Endothelial cell of umbilical vein (primary cell): ENCODE data around the gene DIP2A. TPM values are rescaled to one million over a fixed set of nuclear protein-coding genes. Genes with fewer than 3 reads are reported as not detected.

Experiments used
- BruUV-seq: library from RNA; stranded (reverse); fragments of 400-500 nt; replicated peaks from 2 replicates; lab custom pipeline; 2021; lab: Mats Ljungman, UMichigan
- CTCF ChIA-PET: fragments of 300-600, 350-600 bp; sonication (Branson Sonifier 250); formaldehyde crosslinking; loops from one replicate; lab custom pipeline; 2021; ENCODE audit warnings: antibody characterized with exemption, inconsistent platforms; lab: Charles Lee
- POLR2A ChIA-PET: fragments of 300-600, 350-600 bp; sonication (Branson Sonifier 250); formaldehyde crosslinking; loops from one replicate; lab custom pipeline; 2021; ENCODE audit warnings: antibody characterized with exemption, inconsistent platforms; lab: Charles Lee
- DNase-seq: peaks from one replicate; pipeline ENCODE4 v3.0.0-alpha.2; 2011; ENCODE audit warnings: low read depth, low spot score
- FAIRE-seq: peaks from 2 replicates; lab custom pipeline; 2011; peaks lifted over from hg19 to GRCh38; lab: Jason Lieb, UNC
- H2AFZ ChIP-seq: 2 replicates; pipeline ENCODE4 v1.6.0; 2012; ENCODE audit warnings: low read depth, low read length, control low read depth, inconsistent platforms
- H3K27ac ChIP-seq: 2 replicates; pipeline ENCODE4 v1.5.1; 2011; ENCODE audit warnings: low read depth, mild to moderate bottlenecking, control low read depth, low read length, moderate library complexity; ENCODE audit not compliant: insufficient read depth
- H3K27me3 ChIP-seq, 2 experiments: 2 replicates each; pipeline versions ENCODE4 v1.6.0 to v1.6.1; 2011; ENCODE audit warnings: low read length in 2 of 2, mixed read lengths in 1 of 2; ENCODE audit not compliant: control insufficient read depth in 2 of 2, insufficient read depth in 2 of 2
- H3K36me3 ChIP-seq, 2 experiments: 2 replicates in 1 of 2; 3 replicates in 1 of 2; pipeline ENCODE4 v1.5.1; 2011; ENCODE audit warnings: low read length in 2 of 2, mild to moderate bottlenecking in 1 of 2, moderate library complexity in 1 of 2; ENCODE audit not compliant: control insufficient read depth in 2 of 2, insufficient read depth in 2 of 2; ENCODE audit errors: extremely low read depth in 1 of 2
- H3K4me1 ChIP-seq: 3 replicates; pipeline ENCODE4 v1.5.1; 2011; ENCODE audit warnings: mild to moderate bottlenecking, low read length; ENCODE audit not compliant: control insufficient read depth, insufficient read depth; ENCODE audit errors: extremely low read depth
- H3K4me2 ChIP-seq: 2 replicates; pipeline ENCODE4 v1.6.1; 2011; ENCODE audit warnings: low read length, control low read depth, mixed read lengths; ENCODE audit not compliant: insufficient read depth
- H3K4me3 ChIP-seq, 3 experiments: fragments of 200-600 bp in 1 of 3; sonication (generic), shearing (Covaris generic) in 1 of 3; replicated peaks in 1 of 3; 2 replicates each; pipeline ENCODE4 v1.5.1; 2011 to 2016; ENCODE audit warnings: control low read depth in 3 of 3, low read length in 3 of 3, mild to moderate bottlenecking in 2 of 3, inconsistent platforms in 1 of 3, low read depth in 1 of 3, moderate library complexity in 1 of 3; ENCODE audit not compliant: insufficient read depth in 1 of 3
- H3K79me2 ChIP-seq: 2 replicates; pipeline ENCODE4 v1.6.0; 2012; ENCODE audit warnings: low read length, inconsistent platforms; ENCODE audit not compliant: control insufficient read depth, insufficient read depth
- H3K9ac ChIP-seq: replicated peaks from 2 replicates; pipeline ENCODE3; 2011; ENCODE audit warnings: low read length, control low read depth; ENCODE audit not compliant: insufficient read depth; ENCODE audit errors: extremely low read depth
- H3K9me1 ChIP-seq: replicated peaks from 3 replicates; pipeline ENCODE4 v1.6.0; 2011; ENCODE audit warnings: mild to moderate bottlenecking, low read length; ENCODE audit not compliant: control insufficient read depth, insufficient read depth; ENCODE audit errors: extremely low read depth
- H3K9me3 ChIP-seq: replicated peaks from 2 replicates; pipeline ENCODE4 v1.5.1; 2012; ENCODE audit warnings: low read length, inconsistent platforms; ENCODE audit not compliant: control insufficient read depth, insufficient read depth
- H4K20me1 ChIP-seq: replicated peaks from 2 replicates; pipeline ENCODE3; 2011; ENCODE audit warnings: mild to moderate bottlenecking, low read length; ENCODE audit not compliant: control insufficient read depth, insufficient read depth; ENCODE audit errors: extremely low read depth
- FOS ChIP-seq: IDR thresholded peaks from 2 replicates; pipeline ENCODE4 v1.6.1; 2011; ENCODE audit warnings: mild to moderate bottlenecking, low read length, moderate library complexity, borderline replicate concordance; ENCODE audit not compliant: insufficient read depth
- GATA2 ChIP-seq: IDR thresholded peaks from 2 replicates; pipeline ENCODE4 v1.7.0; 2011; ENCODE audit warnings: low read depth, mild to moderate bottlenecking, moderate library complexity, mixed read lengths, low read length; ENCODE audit not compliant: insufficient read length, insufficient read depth
- JUN ChIP-seq: IDR thresholded peaks from 2 replicates; pipeline ENCODE4 v1.6.1; 2011; ENCODE audit warnings: borderline replicate concordance, low read depth; ENCODE audit not compliant: insufficient read length, insufficient read depth
- MAX ChIP-seq: IDR thresholded peaks from 2 replicates; pipeline ENCODE4 v1.6.1; 2011; ENCODE audit not compliant: insufficient read depth, insufficient read length
- MYC ChIP-seq: IDR thresholded peaks from one replicate; pipeline ENCODE4 v1.6.1; 2011; ENCODE audit warnings: mild to moderate bottlenecking, low read depth, low read length
- POLR2AphosphoS5 ChIP-seq: IDR thresholded peaks from 2 replicates; pipeline ENCODE4 v1.6.1; 2012; ENCODE audit warnings: low read depth, mild to moderate bottlenecking, control low read depth, low read length, moderate library complexity; ENCODE audit not compliant: insufficient read depth
- dilution Hi-C: fragments of 300-500 bp; cut with MboI; formaldehyde crosslinking; loops from one replicate; pipeline ENCODE4 v1.15.0; 2019; ENCODE audit warnings: low sequenced_read_pairs; ENCODE audit not compliant: extremely low pct_ligation_motif_present
- intact Hi-C: fragments of 100-400 bp; cut with micrococcal nuclease; formaldehyde crosslinking; loops from one replicate; pipeline ENCODE4 v1.10.0; 2022
- polyA plus RNA-seq, 4 experiments: library from polyadenylated mRNA; depleted of rRNA in 3 of 4; stranded (reverse) in 3 of 4; unstranded in 1 of 4; fragments of >200 nt; gene quantifications; 2 replicates each; pipeline versions ENCODE4 v1.2.1 to v1.2.3, GENCODE V29; 2011 to 2012; ENCODE audit warnings: missing spikeins in 1 of 4
- total RNA-seq: library from RNA; stranded (reverse); gene quantifications from 2 replicates; pipeline ENCODE4 v1.2.3, GENCODE V29; 2021
- TF ChIP-seq, protein P1 (sequence below), 2 donors: IDR thresholded peaks; 1 replicate in 1 of 2; 2 replicates in 1 of 2; pipeline ENCODE4 v1.5.1; 2011; ENCODE audit warnings: low read length in 2 of 2, mild to moderate bottlenecking in 2 of 2, moderate library complexity in 2 of 2, control low read depth in 1 of 2, inconsistent platforms in 1 of 2, low read depth in 1 of 2; ENCODE audit not compliant: insufficient read depth in 1 of 2; ENCODE audit errors: extremely low read depth in 1 of 2

The DIP2A gene
- total and polyA plus RNA-seq, 2 donors (not counting 3 experiments of a cell fraction or from before 2014, with no cell fraction given), result 34.5 to 62.1 TPM

- no peaks in the 10 kb centered on the region for H3K27me3 ChIP-seq
- no TSS peak for BruUV-seq
- TF ChIP-seq FOS (no peak), JUN (no peak), MYC (no peak), POLR2AphosphoS5 (no peak), MAX (no peak), GATA2 (no peak)
- TF ChIP-seq, protein P1, sequence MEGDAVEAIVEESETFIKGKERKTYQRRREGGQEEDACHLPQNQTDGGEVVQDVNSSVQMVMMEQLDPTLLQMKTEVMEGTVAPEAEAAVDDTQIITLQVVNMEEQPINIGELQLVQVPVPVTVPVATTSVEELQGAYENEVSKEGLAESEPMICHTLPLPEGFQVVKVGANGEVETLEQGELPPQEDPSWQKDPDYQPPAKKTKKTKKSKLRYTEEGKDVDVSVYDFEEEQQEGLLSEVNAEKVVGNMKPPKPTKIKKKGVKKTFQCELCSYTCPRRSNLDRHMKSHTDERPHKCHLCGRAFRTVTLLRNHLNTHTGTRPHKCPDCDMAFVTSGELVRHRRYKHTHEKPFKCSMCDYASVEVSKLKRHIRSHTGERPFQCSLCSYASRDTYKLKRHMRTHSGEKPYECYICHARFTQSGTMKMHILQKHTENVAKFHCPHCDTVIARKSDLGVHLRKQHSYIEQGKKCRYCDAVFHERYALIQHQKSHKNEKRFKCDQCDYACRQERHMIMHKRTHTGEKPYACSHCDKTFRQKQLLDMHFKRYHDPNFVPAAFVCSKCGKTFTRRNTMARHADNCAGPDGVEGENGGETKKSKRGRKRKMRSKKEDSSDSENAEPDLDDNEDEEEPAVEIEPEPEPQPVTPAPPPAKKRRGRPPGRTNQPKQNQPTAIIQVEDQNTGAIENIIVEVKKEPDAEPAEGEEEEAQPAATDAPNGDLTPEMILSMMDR (IDR thresholded peaks at IDR 0.05; ENCODE audit: extremely low read depth in 1 of 2, insufficient read depth in 1 of 2, low read depth in 1 of 2, low read length in 2 of 2), result no peak
- CTCF ChIA-PET, result no interaction called here
- H3K4me2 ChIP-seq, result no peak overlapping the region
- no peak overlapping the region for H3K4me3 ChIP-seq
- dilution Hi-C loops (no loop called here), intact Hi-C loops (no loop called here)
- no peaks in the 10 kb centered on the region for H4K20me1 ChIP-seq
- H3K9me3 ChIP-seq, result no peaks in the 10 kb centered on the region
- no peaks in the 10 kb centered on the region for H3K9me1 ChIP-seq
- DNase-seq, result no peak
- no peak for FAIRE-seq
- peaks cover 8 to 70% of the 10 kb centered on the region in 2 experiments for H3K36me3 ChIP-seq
- H2AFZ ChIP-seq, result no peak overlapping the region
- H3K79me2 ChIP-seq, result no peaks in the 10 kb centered on the region
- H3K9ac ChIP-seq, result no peak overlapping the region
- POLR2A ChIA-PET, result interaction anchor here (0.6 kb wide), 1 partner anchor 47 kb away, joined by 4 read pairs; no protein-coding TSS in a partner anchor
- H3K4me1 ChIP-seq, result peaks cover 7% of the 10 kb centered on the region
- no peak overlapping the region for H3K27ac ChIP-seq
Measured at GRCh38 chr21:46562472-46562871, 103.8 kb downstream of the DIP2A start.
